IPS-18a (cell line): Measurements from ENCODE around the gene MADD.

Source experiments
- H3K27ac ChIP-seq: one replicate; pipeline ENCODE4 v1.5.1; 2013; ENCODE audit warnings: low read length
- H3K27me3 ChIP-seq: one replicate; pipeline ENCODE4 v1.6.1; 2013; ENCODE audit warnings: mild to moderate bottlenecking, low read length; ENCODE audit not compliant: control insufficient read depth, insufficient read depth
- H3K36me3 ChIP-seq: one replicate; pipeline ENCODE4 v1.6.1; 2013; ENCODE audit warnings: low read depth, low read length; ENCODE audit not compliant: control insufficient read depth
- H3K4me1 ChIP-seq: one replicate; pipeline ENCODE4 v1.6.1; 2013; ENCODE audit warnings: low read depth, low read length; ENCODE audit not compliant: control insufficient read depth
- H3K4me3 ChIP-seq: one replicate; pipeline ENCODE4 v1.5.1; 2013; ENCODE audit warnings: low read length
- H3K9ac ChIP-seq: one replicate; pipeline ENCODE4 v1.6.1; 2013; ENCODE audit warnings: mild to moderate bottlenecking, low read length, moderate library complexity
- H3K9me3 ChIP-seq: one replicate; pipeline ENCODE4 v1.6.1; 2013; ENCODE audit warnings: low read depth, low read length; ENCODE audit not compliant: control insufficient read depth

The MADD gene

GRCh38 chr11:47348859-47349258 is 78.9 kb downstream of the MADD start:
- H3K9ac ChIP-seq = no peak overlapping the region
- H3K9me3 ChIP-seq = no peaks in the 10 kb centered on the region
- no peaks in the 10 kb centered on the region for H3K4me1 ChIP-seq
- H3K36me3 ChIP-seq = no peaks in the 10 kb centered on the region
- H3K27me3 ChIP-seq = no peaks in the 10 kb centered on the region
- H3K4me3 ChIP-seq = no peak overlapping the region
- no peak overlapping the region for H3K27ac ChIP-seq

- no peak overlapping the region for H3K4me3 ChIP-seq
- H3K9me3 ChIP-seq = no peaks in the 10 kb centered on the region
- H3K27me3 ChIP-seq = no peaks in the 10 kb centered on the region
- no peak overlapping the region for H3K27ac ChIP-seq
- H3K36me3 ChIP-seq = no peaks in the 10 kb centered on the region
- no peaks in the 10 kb centered on the region for H3K4me1 ChIP-seq
- H3K9ac ChIP-seq = no peak overlapping the region
Observed at GRCh38 chr11:47349521-47350095, 79.7 kb downstream of the MADD start.

- H3K4me1 ChIP-seq = no peaks in the 10 kb centered on the region
- no peak overlapping the region for H3K4me3 ChIP-seq
- no peak overlapping the region for H3K27ac ChIP-seq
- no peaks in the 10 kb centered on the region for H3K27me3 ChIP-seq
- H3K9me3 ChIP-seq = no peaks in the 10 kb centered on the region
- H3K36me3 ChIP-seq = no peaks in the 10 kb centered on the region
- no peak overlapping the region for H3K9ac ChIP-seq
Observed at GRCh38 chr11:47350315-47350714, 80.4 kb downstream of the MADD start.

GRCh38 chr11:47351156-47352126 is 81.5 kb downstream of the MADD start:
- Histone ChIP-seq H3K36me3 (no peaks in the 10 kb centered on the region), H3K4me1 (no peaks in the 10 kb centered on the region), H3K4me3 (no peak overlapping the region), H3K27ac (no peak overlapping the region), H3K27me3 (no peaks in the 10 kb centered on the region), H3K9me3 (no peaks in the 10 kb centered on the region), H3K9ac (no peak overlapping the region)

- no peaks in the 10 kb centered on the region for H3K4me1 ChIP-seq
Observed at GRCh38 chr11:47352556-47352955, 82.6 kb downstream of the MADD start, which contains the start of gene MYBPC3. TSS of gene MYBPC3 (minus strand) at chr11:47352702. CDS start at chr11:47352647, 55 bp downstream.

GRCh38 chr11:47353978-47354774 is 84.2 kb downstream of the MADD start:
- Histone ChIP-seq H3K9ac (no peak overlapping the region), H3K4me3 (peak overlapping the region; percentile 46), H3K27ac (no peak overlapping the region)

More at GRCh38 chr11:47352556-47352955, 82.6 kb downstream of the MADD start, which contains the start of gene MYBPC3:
- Histone ChIP-seq H3K9me3 (no peaks in the 10 kb centered on the region), H3K4me3 (no peak within 1 kb of the TSS), H3K27ac (no peak within 1 kb of the TSS), H3K9ac (no peak within 1 kb of the TSS), H3K36me3 (no peaks in the 10 kb centered on the region), H3K27me3 (no peaks in the 10 kb centered on the region)

GRCh38 chr11:47354913-47355282 is 85.0 kb downstream of the MADD start:
- Histone ChIP-seq H3K36me3 (no peaks in the 10 kb centered on the region), H3K4me3 (peak overlapping the region; percentile 46), H3K4me1 (no peaks in the 10 kb centered on the region), H3K27ac (no peak overlapping the region), H3K9me3 (no peaks in the 10 kb centered on the region), H3K27me3 (no peaks in the 10 kb centered on the region), H3K9ac (peak overlapping the region; percentile 22)

More at GRCh38 chr11:47353978-47354774, 84.2 kb downstream of the MADD start:
- no peaks in the 10 kb centered on the region for H3K36me3 ChIP-seq
- no peaks in the 10 kb centered on the region for H3K4me1 ChIP-seq
- no peaks in the 10 kb centered on the region for H3K9me3 ChIP-seq
- H3K27me3 ChIP-seq = no peaks in the 10 kb centered on the region

- no peaks in the 10 kb centered on the region for H3K4me1 ChIP-seq
- H3K27me3 ChIP-seq = no peaks in the 10 kb centered on the region
- H3K9ac ChIP-seq = peak overlapping the region; percentile 22
- H3K27ac ChIP-seq = no peak overlapping the region
- peak overlapping the region; percentile 46 for H3K4me3 ChIP-seq
- H3K9me3 ChIP-seq = no peaks in the 10 kb centered on the region
- no peaks in the 10 kb centered on the region for H3K36me3 ChIP-seq
Observed at GRCh38 chr11:47355283-47356128, 85.6 kb downstream of the MADD start.

GRCh38 chr11:47356129-47356997 is 86.4 kb downstream of the MADD start:
- no peaks in the 10 kb centered on the region for H3K27me3 ChIP-seq
- no peak overlapping the region for H3K9ac ChIP-seq
- H3K36me3 ChIP-seq = no peaks in the 10 kb centered on the region
- H3K27ac ChIP-seq = no peak overlapping the region
- no peaks in the 10 kb centered on the region for H3K4me1 ChIP-seq
- H3K9me3 ChIP-seq = no peaks in the 10 kb centered on the region
- no peak overlapping the region for H3K4me3 ChIP-seq

GRCh38 chr11:47356998-47357329 is 87.0 kb downstream of the MADD start:
- H3K9ac ChIP-seq = no peak overlapping the region
- H3K36me3 ChIP-seq = no peaks in the 10 kb centered on the region
- H3K4me3 ChIP-seq = no peak overlapping the region
- no peaks in the 10 kb centered on the region for H3K27me3 ChIP-seq
- no peak overlapping the region for H3K27ac ChIP-seq
- no peaks in the 10 kb centered on the region for H3K4me1 ChIP-seq
- H3K9me3 ChIP-seq = no peaks in the 10 kb centered on the region
